ENCODE results near the gene FHOD3. TPM values are rescaled to one million over a fixed set of nuclear protein-coding genes. Genes with fewer than 3 reads are reported as not detected.

The FHOD3 gene
- polyA plus RNA-seq, 2 of the 4 experiments (the other 2 are of a cell fraction): 2.5 to 3.6 TPM

DNA sequence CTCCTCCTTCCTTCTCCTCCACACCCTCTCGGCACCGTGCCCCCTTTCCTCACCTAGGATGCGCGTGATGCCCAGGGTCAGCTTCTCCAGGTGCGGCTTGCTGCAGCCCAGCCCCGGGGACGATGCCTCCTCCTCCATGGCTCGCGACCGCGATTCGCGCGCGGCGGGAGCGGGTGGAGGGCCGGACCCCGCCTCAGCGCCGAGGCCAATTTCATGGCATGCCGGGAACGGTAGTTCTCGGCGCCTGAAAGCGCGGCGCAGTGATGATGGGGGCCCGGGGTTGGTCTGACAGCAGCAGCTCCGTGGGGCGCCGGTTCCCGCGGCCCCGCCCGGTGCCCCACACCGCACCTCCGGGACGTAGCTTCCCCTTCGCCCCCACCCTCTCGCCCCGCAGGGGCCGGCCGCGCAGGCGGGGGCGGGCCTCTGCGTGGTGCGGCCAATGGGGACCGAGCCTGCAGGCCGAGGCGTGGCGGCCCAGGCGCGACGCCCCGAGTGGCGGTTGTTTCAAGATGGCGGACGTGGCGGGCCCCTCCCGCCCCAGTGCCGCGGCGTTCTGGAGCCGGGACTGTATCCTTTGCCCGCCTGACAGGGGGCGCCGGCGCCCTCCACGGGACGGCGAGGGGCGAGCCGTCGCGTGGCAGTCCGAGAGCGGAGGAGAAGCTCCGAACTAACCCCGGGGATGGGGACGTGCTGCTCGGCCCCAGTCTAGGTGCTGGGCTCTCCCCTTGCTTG is 531.3 kb downstream of the FHOD3 start, which contains the start of the genes KIAA1328 and TPGS2:
KIAA1328 (plus strand) TSS at position 498 of the 732 bp plus-strand sequence; CDS start at position 510, 12 bp downstream.
TPGS2 (minus strand) TSS at position 373 of the 732 bp plus-strand sequence; CDS start at position 138, 235 bp downstream.
- ChIA-PET CTCF (interaction anchor here (0.7 to 1.8 kb wide), 6 partner anchors 11 to 141 kb away, joined by 3 to 8 read pairs (median 3); no protein-coding TSS in a partner anchor), POLR2A (no interaction called here)
- FAIRE-seq (no peak), DNase-seq (ENCODE audit: low read depth in 1 of 2, low spot score in 1 of 2) (peak; percentile 71 to 88), ATAC-seq (peak; percentile 89 to 96)
- peak within 1 kb of the TSS; percentile 90 to 98 for H3K27ac ChIP-seq
- H3K4me3 ChIP-seq: peak within 1 kb of the TSS; percentile 85
- 0 out of 3 replicates have a peak, but pooled peaks cover 15% of the 10 kb centered on the region for H3K4me1 ChIP-seq
- 0% methylated on average over 6 of the region's 83 CpGs for WGBS (ENCODE audit: missing lambda C conversion rate)
- no peaks in the 10 kb centered on the region for H3K9me3 ChIP-seq
- peak within 1 kb of the TSS; percentile 90 for H3K4me2 ChIP-seq
- TF ChIP-seq MYC (IDR thresholded peaks at IDR 0.05; ENCODE audit: borderline replicate concordance, low read length): no peak
- no peak for TF ChIP-seq GATA3 (IDR thresholded peaks at IDR 0.05; ENCODE audit: borderline replicate concordance)
- TF ChIP-seq MAX (IDR thresholded peaks at IDR 0.05): peak; percentile 54
- TF ChIP-seq SREBF2 (IDR thresholded peaks at IDR 0.05): no peak
- TF ChIP-seq HES2 (IDR thresholded peaks at IDR 0.05): no peak
- no peak for TF ChIP-seq RNF2 (IDR thresholded peaks at IDR 0.05; ENCODE audit: borderline replicate concordance, low read depth)
- TF ChIP-seq ZSCAN20 (CRISPR knock-in tag; IDR thresholded peaks at IDR 0.05): no peak
- TF ChIP-seq RFX5 (IDR thresholded peaks at IDR 0.05): no peak
- TF ChIP-seq KDM5A (IDR thresholded peaks at IDR 0.05): no peak
- no peak for TF ChIP-seq KDM1A (IDR thresholded peaks at IDR 0.05; ENCODE audit: low read depth)
- TF ChIP-seq RCOR1 (IDR thresholded peaks at IDR 0.05; ENCODE audit: low read depth, low read length): no peak
- no peak for TF ChIP-seq CBX8 (IDR thresholded peaks at IDR 0.05)
- TF ChIP-seq, protein P1, sequence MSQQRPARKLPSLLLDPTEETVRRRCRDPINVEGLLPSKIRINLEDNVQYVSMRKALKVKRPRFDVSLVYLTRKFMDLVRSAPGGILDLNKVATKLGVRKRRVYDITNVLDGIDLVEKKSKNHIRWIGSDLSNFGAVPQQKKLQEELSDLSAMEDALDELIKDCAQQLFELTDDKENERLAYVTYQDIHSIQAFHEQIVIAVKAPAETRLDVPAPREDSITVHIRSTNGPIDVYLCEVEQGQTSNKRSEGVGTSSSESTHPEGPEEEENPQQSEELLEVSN (IDR thresholded peaks at IDR 0.05; ENCODE audit: borderline replicate concordance, low read depth): 0 out of 2 replicates have a peak, but pooled peaks have one; percentile 28
- TF ChIP-seq NPAS2 (CRISPR knock-in tag; IDR thresholded peaks at IDR 0.05; ENCODE audit: borderline replicate concordance): no peak
- no peak; the same call in 2 of the 3 replicates for TF ChIP-seq SMC3 (IDR thresholded peaks at IDR 0.05)
- no peak for TF ChIP-seq HOXA7 (CRISPR knock-in tag; IDR thresholded peaks at IDR 0.05)
- no peak for TF ChIP-seq ZNF302 (CRISPR knock-in tag; IDR thresholded peaks at IDR 0.05)
- TF ChIP-seq JUN (IDR thresholded peaks at IDR 0.05): peak in 1 of 2 experiments; percentile 13; a peak in 1 of 5 replicates
- TF ChIP-seq HOXB5 (CRISPR knock-in tag; IDR thresholded peaks at IDR 0.05): no peak
- TF ChIP-seq NR3C1 (IDR thresholded peaks at IDR 0.05): no peak
- no peak for TF ChIP-seq EP300 (IDR thresholded peaks at IDR 0.05)
- no peak for TF ChIP-seq CHD2 (IDR thresholded peaks at IDR 0.05; ENCODE audit: low read length, partially characterized antibody)
- no peak for TF ChIP-seq NFE2L2 (conservative IDR thresholded peaks at IDR 0.05; ENCODE audit: low read length)
- TF ChIP-seq FOSB (CRISPR knock-in tag; IDR thresholded peaks at IDR 0.05): no peak
- no peak for TF ChIP-seq FOXS1 (CRISPR knock-in tag; IDR thresholded peaks at IDR 0.05)
- TF ChIP-seq USF2 (IDR thresholded peaks at IDR 0.05): no peak
- TF ChIP-seq TFCP2L1 (CRISPR knock-in tag; IDR thresholded peaks at IDR 0.05): no peak
- TF ChIP-seq, protein P2, sequence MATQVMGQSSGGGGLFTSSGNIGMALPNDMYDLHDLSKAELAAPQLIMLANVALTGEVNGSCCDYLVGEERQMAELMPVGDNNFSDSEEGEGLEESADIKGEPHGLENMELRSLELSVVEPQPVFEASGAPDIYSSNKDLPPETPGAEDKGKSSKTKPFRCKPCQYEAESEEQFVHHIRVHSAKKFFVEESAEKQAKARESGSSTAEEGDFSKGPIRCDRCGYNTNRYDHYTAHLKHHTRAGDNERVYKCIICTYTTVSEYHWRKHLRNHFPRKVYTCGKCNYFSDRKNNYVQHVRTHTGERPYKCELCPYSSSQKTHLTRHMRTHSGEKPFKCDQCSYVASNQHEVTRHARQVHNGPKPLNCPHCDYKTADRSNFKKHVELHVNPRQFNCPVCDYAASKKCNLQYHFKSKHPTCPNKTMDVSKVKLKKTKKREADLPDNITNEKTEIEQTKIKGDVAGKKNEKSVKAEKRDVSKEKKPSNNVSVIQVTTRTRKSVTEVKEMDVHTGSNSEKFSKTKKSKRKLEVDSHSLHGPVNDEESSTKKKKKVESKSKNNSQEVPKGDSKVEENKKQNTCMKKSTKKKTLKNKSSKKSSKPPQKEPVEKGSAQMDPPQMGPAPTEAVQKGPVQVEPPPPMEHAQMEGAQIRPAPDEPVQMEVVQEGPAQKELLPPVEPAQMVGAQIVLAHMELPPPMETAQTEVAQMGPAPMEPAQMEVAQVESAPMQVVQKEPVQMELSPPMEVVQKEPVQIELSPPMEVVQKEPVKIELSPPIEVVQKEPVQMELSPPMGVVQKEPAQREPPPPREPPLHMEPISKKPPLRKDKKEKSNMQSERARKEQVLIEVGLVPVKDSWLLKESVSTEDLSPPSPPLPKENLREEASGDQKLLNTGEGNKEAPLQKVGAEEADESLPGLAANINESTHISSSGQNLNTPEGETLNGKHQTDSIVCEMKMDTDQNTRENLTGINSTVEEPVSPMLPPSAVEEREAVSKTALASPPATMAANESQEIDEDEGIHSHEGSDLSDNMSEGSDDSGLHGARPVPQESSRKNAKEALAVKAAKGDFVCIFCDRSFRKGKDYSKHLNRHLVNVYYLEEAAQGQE (IDR thresholded peaks at IDR 0.05): no peak; the same call in 1 of the 2 replicates
- TF ChIP-seq CHD4 (IDR thresholded peaks at IDR 0.05; ENCODE audit: borderline replicate concordance): no peak
- TF ChIP-seq BHLHE40 (IDR thresholded peaks at IDR 0.05; ENCODE audit: low read depth, low read length): no peak
- no peak for TF ChIP-seq JUNB (IDR thresholded peaks at IDR 0.05)
- no peak for TF ChIP-seq HDAC2 (IDR thresholded peaks at IDR 0.05)
- TF ChIP-seq ESRRA (IDR thresholded peaks at IDR 0.05; ENCODE audit: borderline replicate concordance, low read length): no peak
- TF ChIP-seq PBX3 (IDR thresholded peaks at IDR 0.05): no peak
- TF ChIP-seq FOSL2 (IDR thresholded peaks at IDR 0.05): no peak
- no peak for TF ChIP-seq FOSL2 (CRISPR knock-in tag; IDR thresholded peaks at IDR 0.05)
- TF ChIP-seq CEBPB (IDR thresholded peaks at IDR 0.05): no peak
- no peak for TF ChIP-seq MAFK (IDR thresholded peaks at IDR 0.05; ENCODE audit: partially characterized antibody)
- TF ChIP-seq CBX2 (IDR thresholded peaks at IDR 0.05; ENCODE audit: borderline replicate concordance, low read depth): no peak
